Mesodermal cell (in vitro differentiated cells): ENCODE results near the gene DST.

Experiments
- H3K27ac ChIP-seq: 2 replicates; pipeline ENCODE4 v1.7.0; 2013; ENCODE audit warnings: mild to moderate bottlenecking, low read depth, low read length, moderate library complexity; ENCODE audit not compliant: severe bottlenecking
- H3K36me3 ChIP-seq: 2 replicates; pipeline ENCODE4 v1.7.1; 2013; ENCODE audit warnings: mild to moderate bottlenecking, low read length, moderate library complexity; ENCODE audit not compliant: control insufficient read depth, insufficient read depth
- H3K4me1 ChIP-seq: one replicate; pipeline ENCODE4 v1.7.1; 2013; ENCODE audit warnings: mild to moderate bottlenecking, low read length; ENCODE audit not compliant: insufficient read depth, control insufficient read depth, poor library complexity, severe bottlenecking
- H3K4me3 ChIP-seq: 2 replicates; pipeline ENCODE4 v1.7.0; 2013; ENCODE audit warnings: low read length, control low read depth, mild to moderate bottlenecking; ENCODE audit not compliant: insufficient read depth, poor library complexity, severe bottlenecking; ENCODE audit errors: extremely low read depth
- H3K9me3 ChIP-seq: 2 replicates; pipeline ENCODE4 v1.7.1; 2013; ENCODE audit warnings: mild to moderate bottlenecking, low read length, moderate library complexity; ENCODE audit not compliant: control insufficient read depth
- WGBS, 2 experiments: methylation state at CpG; one replicate each; pipeline ENCODE4 v1.1.5; 2013; ENCODE audit warnings: missing lambda C conversion rate in 2 of 2; ENCODE audit not compliant: insufficient coverage in 2 of 2; 5-methylcytosine and 5-hydroxymethylcytosine counted together

DST gene

DNA sequence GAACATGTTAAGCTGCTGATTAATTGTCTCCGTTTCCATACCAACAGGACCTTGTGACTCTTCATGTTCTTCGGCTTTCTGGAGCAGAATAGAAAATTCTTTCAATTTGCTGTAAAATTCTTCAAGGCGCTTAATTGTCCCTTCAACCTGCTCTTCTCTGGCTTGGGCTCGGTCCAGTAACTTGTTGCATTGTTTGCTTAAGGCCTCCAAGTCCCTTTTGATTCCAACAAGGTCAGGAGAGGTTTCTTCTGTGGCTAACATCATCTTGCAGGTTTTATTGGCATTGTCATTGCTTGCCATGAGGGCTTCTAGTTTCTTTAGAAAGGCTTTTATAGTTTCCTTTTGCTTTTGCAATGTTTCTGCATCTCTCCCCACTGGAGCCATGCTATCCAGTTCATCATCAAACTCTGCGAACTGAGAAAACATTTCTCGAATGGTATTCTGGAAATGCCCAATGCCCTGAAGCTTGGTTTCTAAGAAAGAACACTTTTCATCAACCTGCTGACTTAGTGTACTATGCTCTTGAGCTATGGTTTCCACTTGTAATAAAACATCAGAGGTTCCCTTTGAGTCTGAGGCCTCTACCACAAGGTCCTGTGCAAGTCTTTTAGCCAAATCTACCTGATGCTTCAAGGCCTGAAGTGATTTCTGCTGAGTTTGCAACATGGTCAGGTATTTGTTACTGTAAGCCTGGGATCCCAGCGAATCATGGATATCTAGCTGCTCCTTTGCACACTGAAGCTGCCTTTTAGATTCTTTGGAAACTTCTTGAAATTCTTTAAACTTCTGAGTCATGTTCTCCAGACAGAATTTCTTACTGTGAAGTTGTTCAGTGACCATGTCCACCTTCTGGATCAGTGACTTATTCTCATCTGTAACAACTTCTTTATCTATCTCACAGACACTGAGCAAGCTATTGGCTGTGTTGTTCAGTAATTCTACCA, 90.2 kb downstream of the DST start:
- H3K4me3 ChIP-seq: no peak overlapping the region
- no peaks in the 10 kb centered on the region for H3K4me1 ChIP-seq
- no peak overlapping the region for H3K27ac ChIP-seq
- H3K36me3 ChIP-seq: peaks cover 38% of the 10 kb centered on the region
- H3K9me3 ChIP-seq: no peaks in the 10 kb centered on the region
- 95% methylated on average over 7 of the region's 7 CpGs for WGBS, 2 experiments

DNA sequence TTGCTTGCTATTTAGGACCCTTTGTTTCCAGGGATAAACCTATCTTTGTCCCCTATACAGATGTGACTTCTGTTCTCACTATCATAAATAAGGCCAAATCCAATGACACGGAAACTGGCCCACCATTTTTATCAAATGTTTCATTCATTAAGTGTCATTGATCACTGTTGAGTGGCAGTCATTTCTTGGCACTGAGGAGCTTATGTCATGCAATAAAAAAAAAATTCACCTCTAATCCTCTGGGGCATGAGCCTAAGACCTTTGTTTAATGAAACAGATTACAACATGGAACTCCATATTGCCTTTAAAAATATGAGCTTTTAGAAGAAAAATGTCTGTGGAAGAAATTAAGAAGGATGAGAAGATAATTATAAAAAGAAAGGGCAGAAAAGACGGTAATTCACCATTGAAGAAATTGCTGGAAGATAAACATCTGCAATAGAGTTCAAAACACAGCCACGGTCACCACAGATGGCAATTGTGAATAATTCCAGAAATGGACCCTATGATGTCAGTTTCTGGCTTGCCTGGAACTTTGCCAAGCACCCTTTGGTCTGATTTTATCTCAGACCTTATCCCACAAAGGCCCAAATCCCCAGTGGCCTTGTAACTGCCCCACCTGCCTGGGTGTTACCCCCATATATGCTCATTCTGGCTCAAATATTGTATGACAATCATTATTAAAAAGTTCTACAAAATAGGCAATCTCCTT, 91.1 kb downstream of the DST start:
- Histone ChIP-seq H3K27ac (no peak overlapping the region), H3K4me1 (no peaks in the 10 kb centered on the region), H3K4me3 (no peak overlapping the region), H3K36me3 (peaks cover 38% of the 10 kb centered on the region), H3K9me3 (no peaks in the 10 kb centered on the region)
- WGBS, 2 experiments: 100% methylated on average over 2 of the region's 3 CpGs

DNA sequence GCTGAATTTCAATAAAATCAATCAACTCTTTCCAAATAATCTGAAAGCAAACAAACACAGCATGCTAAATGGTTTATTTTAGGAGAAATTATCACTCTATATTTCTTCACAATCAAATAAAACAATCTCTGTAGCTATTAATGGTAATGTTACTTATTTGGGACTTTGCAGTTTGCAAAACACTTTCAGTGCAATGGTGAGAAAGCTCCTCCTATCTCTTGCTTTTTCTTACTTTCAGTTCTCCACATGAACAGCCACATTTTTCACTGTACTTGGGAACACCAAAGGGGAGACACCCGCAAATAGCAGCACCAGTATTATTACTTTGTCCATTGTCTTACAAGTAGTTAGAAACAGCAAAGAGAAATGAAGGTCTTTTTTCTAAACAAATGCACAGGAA, 92.4 kb downstream of the DST start:
- peaks cover 34% of the 10 kb centered on the region for H3K36me3 ChIP-seq
- WGBS, 2 experiments: 86% methylated on average over 1 of the region's 1 CpG; no CpG with 5 or more reads in 1 of the 2 experiments
- no peaks in the 10 kb centered on the region for H3K9me3 ChIP-seq
- no peak overlapping the region for H3K4me3 ChIP-seq
- no peaks in the 10 kb centered on the region for H3K4me1 ChIP-seq
- H3K27ac ChIP-seq: no peak overlapping the region

DNA sequence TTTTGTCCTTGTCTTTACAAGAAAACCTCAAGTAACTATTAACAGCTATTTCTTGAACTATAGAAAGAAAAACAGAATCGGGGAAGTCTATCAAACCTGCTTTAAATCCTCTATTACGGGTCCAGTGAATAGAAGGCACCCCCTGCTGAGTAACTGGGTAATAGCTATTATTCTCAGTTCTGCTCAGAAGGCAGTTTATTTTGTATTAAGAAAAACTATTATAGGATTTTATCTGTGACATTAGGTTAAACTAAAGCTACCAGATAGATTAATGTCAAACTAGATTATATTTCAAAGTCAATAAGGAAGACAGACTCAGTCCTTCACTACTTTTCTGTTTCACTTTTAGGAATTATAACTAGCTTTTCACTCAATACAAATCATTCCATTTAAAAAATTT, 93.7 kb downstream of the DST start:
- no peaks in the 10 kb centered on the region for H3K4me1 ChIP-seq

DNA sequence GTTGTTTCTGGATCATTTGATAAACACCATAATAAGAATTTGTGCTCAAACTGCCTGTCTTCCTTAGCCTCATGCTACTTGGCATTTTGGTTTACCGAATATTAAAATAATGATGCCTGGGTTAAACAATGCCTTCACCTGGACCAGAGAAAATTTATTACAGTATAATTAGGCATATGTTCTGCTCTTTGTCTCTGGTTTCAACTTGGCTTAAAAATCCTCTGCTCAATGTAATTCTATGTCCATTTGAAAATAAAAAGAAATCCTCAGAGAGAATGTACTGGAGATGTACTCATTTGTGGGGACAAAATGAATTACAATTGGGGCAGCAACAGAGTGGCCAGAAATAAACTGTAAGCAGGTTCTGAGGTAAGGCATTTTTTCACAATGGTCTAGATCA, 95.0 kb downstream of the DST start:
- H3K4me1 ChIP-seq: no peaks in the 10 kb centered on the region
- H3K9me3 ChIP-seq: no peaks in the 10 kb centered on the region
- peaks cover 19% of the 10 kb centered on the region for H3K36me3 ChIP-seq
- WGBS, 2 experiments: no CpG with 5 or more reads among the region's 1 CpG
- H3K4me3 ChIP-seq: no peak overlapping the region
- no peak overlapping the region for H3K27ac ChIP-seq

More for the DNA sequence above, 93.7 kb downstream of the DST start:
- Histone ChIP-seq H3K36me3 (peaks cover 26% of the 10 kb centered on the region), H3K4me3 (no peak overlapping the region), H3K9me3 (no peaks in the 10 kb centered on the region), H3K27ac (no peak overlapping the region)
- WGBS, 2 experiments: no CpG with 5 or more reads among the region's 2 CpGs

DNA sequence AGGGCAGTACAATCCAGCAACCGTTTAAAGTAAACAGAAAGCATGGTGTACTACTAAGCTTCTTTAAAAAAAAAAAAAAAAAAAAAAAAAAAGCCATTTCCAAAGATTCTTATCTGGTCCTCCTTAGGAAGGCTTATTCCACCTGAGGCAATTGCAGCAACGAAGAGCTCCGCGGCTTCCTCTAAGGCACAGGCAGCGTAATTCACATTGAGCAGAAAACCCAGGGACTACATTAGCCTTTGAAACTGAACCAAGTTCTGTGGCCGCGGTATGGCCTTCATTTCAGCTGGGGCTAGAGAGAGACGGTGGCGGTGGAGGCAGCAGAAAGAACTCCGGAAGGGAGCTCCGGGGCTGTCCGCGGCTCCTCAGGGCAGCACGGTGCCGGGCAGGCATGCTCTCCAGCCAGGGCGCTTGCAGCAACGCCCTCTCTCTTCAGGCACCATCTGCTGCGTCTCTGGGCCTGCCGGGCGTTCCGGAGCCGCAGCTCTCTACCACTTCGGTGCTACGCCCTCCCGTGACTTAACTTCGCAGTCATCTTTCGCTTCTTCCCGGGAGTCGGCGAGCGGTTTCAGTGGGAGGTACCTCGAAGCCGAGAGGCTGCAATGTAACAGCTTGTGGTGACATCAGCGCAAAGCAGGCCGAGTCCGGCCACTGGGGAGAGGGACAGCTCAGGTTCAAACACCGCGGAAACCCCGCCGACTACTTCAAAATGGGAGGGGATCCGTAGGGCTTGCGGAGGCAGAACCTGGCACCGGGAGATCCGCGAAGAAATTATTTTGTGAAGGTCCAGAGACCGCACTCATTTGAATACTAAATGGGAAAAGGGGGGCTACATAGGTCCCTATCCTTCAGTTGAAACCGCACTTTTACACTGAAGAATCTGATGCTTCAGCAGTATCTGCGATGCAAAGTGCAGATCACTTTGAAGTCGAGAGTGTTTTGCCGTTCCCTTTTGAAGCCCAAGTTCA, 100.0 kb downstream of the DST start:
- H3K9me3 ChIP-seq: no peaks in the 10 kb centered on the region
- 1% methylated on average over 40 to 42 of the region's 50 CpGs for WGBS, 2 experiments
- H3K27ac ChIP-seq: peak overlapping the region; percentile 92
- peaks cover 16% of the 10 kb centered on the region for H3K4me1 ChIP-seq
- H3K4me3 ChIP-seq: peak overlapping the region; percentile 47
- no peaks in the 10 kb centered on the region for H3K36me3 ChIP-seq

DNA sequence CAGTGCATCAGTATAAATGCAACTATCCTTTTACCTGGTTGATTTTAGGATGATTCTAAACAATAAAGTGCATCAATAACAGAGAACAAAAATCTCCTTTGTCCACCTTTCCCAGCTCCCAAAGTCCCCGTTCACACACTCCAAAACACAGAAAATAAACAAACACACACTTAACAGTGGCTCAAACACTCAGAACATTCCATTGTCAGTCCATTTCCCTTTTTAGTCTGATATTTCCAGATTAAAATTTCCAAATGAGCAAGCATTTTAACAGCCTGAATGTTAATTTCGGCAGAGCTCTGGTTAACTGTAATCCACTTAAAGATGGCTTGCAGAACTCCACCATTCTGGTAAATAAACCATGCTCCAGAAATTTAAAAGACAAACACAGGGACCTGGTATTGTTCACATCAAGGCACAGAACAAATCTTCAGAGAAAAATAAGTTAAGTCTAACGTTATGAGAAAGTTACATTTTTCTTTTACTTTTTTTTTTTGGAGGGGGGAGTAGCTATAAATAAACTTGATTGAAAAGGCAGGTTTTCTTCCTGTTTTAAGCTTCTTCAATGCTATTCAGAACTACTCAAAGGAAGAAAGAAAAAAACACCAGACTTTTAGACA, 100.8 kb downstream of the DST start:
- WGBS, 2 experiments: 67 to 73% methylated on average over 1 to 2 of the region's 3 CpGs
- no peaks in the 10 kb centered on the region for H3K36me3 ChIP-seq
- H3K27ac ChIP-seq: peak overlapping the region; percentile 92
- peaks cover 16% of the 10 kb centered on the region for H3K4me1 ChIP-seq
- peak overlapping the region; percentile 47 for H3K4me3 ChIP-seq
- no peaks in the 10 kb centered on the region for H3K9me3 ChIP-seq

DNA sequence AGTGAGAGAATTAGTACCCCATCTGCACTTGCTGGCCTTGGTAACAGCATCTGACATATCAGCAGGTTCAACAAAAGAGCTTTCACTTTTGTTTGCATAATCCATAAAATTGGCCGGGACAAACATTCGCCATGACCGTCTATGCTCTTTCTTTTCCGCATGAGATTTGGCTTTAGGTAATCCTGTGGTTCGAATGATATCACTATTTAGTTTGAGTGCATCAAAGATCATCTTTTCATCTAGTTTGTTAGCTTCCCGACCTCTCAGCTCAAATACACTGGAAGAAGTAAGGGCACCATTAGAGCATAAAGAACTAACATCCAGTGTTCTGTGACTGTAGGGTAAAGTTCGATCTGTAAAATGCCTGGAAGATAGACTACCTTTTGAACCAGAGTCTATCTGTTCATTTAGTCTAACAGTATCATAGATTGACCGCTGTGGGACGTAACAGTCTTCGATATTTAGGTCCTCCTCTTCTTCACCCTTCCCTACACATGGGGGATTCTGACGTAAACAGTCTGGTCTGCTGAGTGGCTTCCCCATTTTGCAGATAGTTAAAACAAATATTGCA, 101.6 kb downstream of the DST start:
- Histone ChIP-seq H3K4me1 (peaks cover 16% of the 10 kb centered on the region), H3K9me3 (no peaks in the 10 kb centered on the region), H3K36me3 (peaks cover 5% of the 10 kb centered on the region), H3K27ac (no peak overlapping the region), H3K4me3 (peak overlapping the region; percentile 47)
- 87 to 97% methylated on average over 5 to 10 of the region's 11 CpGs for WGBS, 2 experiments

DNA sequence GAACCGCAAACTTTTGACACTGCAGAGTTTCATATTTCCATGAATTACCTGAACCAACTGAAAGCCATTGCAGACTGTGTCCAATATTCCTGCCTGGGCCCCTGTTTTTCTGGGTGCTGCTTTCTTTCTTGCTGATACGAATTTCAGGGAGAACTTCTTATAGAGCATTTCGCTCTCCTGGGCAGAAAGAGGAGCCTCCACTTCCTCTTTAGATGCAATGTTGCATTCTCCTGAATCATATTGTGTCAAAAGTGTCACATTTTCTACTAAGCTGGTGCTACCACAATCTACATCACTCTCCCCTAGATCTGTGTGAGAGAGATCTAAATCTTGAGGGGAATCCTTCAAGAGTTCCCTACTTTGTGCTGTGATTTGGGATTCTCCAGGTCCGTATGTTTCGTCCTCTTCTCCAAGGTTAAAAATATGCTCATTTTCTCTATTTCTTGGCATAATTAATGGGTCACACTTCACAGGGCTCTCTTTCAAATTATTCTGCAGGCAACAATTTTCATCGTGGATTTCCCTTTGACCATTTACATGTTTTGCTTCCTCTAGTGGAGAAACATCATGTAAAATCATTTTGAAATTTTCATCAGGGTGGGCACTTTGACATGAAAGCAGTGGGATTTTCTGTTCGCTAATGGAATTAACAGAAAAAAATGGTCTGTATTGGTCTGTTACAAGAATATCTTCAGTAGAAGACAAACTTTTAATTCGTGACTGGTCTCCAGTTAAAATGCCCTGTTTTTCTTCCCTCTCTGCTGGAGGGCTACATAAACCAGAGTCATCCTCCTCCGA, 102.3 kb downstream of the DST start:
- H3K27ac ChIP-seq: no peak overlapping the region
- WGBS, 2 experiments: 90 to 91% methylated on average over 8 of the region's 9 CpGs

More for the DNA sequence above, 102.3 kb downstream of the DST start:
- no peak overlapping the region for H3K4me3 ChIP-seq
- peaks cover 10% of the 10 kb centered on the region for H3K36me3 ChIP-seq
- H3K9me3 ChIP-seq: no peaks in the 10 kb centered on the region
- peaks cover 16% of the 10 kb centered on the region for H3K4me1 ChIP-seq
